Ovary (tissue), 9 donors: ENCODE data around the gene NCR3LG1. TPM values are rescaled to one million over a fixed set of nuclear protein-coding genes. Genes with fewer than 3 reads are reported as not detected.

ENCODE experiments used
- DNase-seq, 5 donors: peaks; one replicate each; pipeline ENCODE4 v3.0.0-alpha.2; 2019 to 2020
- H3K27ac ChIP-seq, 2 donors: fragments of 200-600 bp; one replicate each; pipeline versions ENCODE4 v1.5.1 to v1.8.0; 2019 to 2022
- H3K27me3 ChIP-seq: fragments of 200-600 bp; one replicate; pipeline ENCODE4 v1.8.0; 2022
- H3K36me3 ChIP-seq: fragments of 200-600 bp; sonication (generic); one replicate; pipeline ENCODE4 v1.5.1; 2019
- H3K4me1 ChIP-seq: one replicate; pipeline ENCODE4 v1.8.1; 2013; ENCODE audit warnings: mild to moderate bottlenecking, moderate library complexity; ENCODE audit not compliant: insufficient read depth
- H3K4me3 ChIP-seq: fragments of 200-600 bp; sonication (generic); one replicate; pipeline ENCODE4 v1.5.1; 2017
- H3K9me3 ChIP-seq, 2 donors: fragments of 200-600 bp in 1 of 2; sonication (generic) in 1 of 2; one replicate each; pipeline versions ENCODE4 v1.5.1 to v1.8.1; 2013 to 2019; ENCODE audit warnings: mild to moderate bottlenecking in 1 of 2, moderate library complexity in 1 of 2
- EP300 ChIP-seq: sonication (generic); formaldehyde crosslinking; IDR thresholded peaks from one replicate; pipeline ENCODE4 v1.6.1; 2017; ENCODE audit warnings: antibody characterized with exemption
- POLR2A ChIP-seq: fragments of 450-650 bp; IDR thresholded peaks from one replicate; pipeline ENCODE4 v1.6.1; 2017; ENCODE audit warnings: antibody characterized with exemption, mild to moderate bottlenecking, moderate library complexity
- WGBS, 3 donors: extraction: QIAGEN DNeasy Blood & Tissue Kit in 1 of 3; methylation state at CpG; one replicate each; pipeline versions ENCODE4 v1.1.5 to v1.1.7; 2013 to 2017; 5-methylcytosine and 5-hydroxymethylcytosine counted together
- intact Hi-C, 4 donors: fragments of 100-400 bp; cut with DNase I; formaldehyde crosslinking; loops; one replicate each; pipeline versions ENCODE4 v1.11.0 to v1.15.1; 2022 to 2023
- polyA plus RNA-seq, 2 donors: library from polyadenylated mRNA; stranded (reverse); fragments of 200-250 nt in 1 of 2; fragments of 350-450 nt in 1 of 2; fragmentation: Illumina TruSeq in 1 of 2; extraction: RNeasy Lipid Tissue Mini Kit (QIAGEN cat#74804) in 1 of 2; gene quantifications; one replicate each; pipeline ENCODE4 v1.2.3, GENCODE V29; 2013 to 2014
- total RNA-seq, 7 donors: library from RNA; depleted of rRNA in 2 of 7; stranded (reverse); fragments of >200 nt in 2 of 7; fragmentation: NEBNext Ultra II Directional in 3 of 7; extraction: Animal tissue kit (Norgen Biotek cat#: 25700) in 3 of 7; gene quantifications; one replicate each; pipeline versions ENCODE4 v1.1.0 to v1.2.4, GENCODE V29; 2016 to 2023
- TF ChIP-seq, protein P1 (sequence below), 3 donors: fragments of 450-650 bp in 2 of 3; fragments of 200-600 bp in 1 of 3; IDR thresholded peaks; one replicate each; pipeline versions ENCODE4 v1.5.1 to v1.8.0; 2016 to 2022; ENCODE audit warnings: antibody characterized with exemption in 3 of 3, mild to moderate bottlenecking in 1 of 3
- donor health status: DM: no; HTN: no; CAD: no; lungs with moderate emphysema.
- donor health status: DM: no; HTN: no; CAD: no.
- donor health status: Bipolar disorder and iron deficiency.
- donor health status: DM: yes; HTN: yes; CAD: no.
- donor health status: DM: no; HTN: no; CAD: no.
- donor health status: DM: yes; HTN: yes; CAD: no.

NCR3LG1 gene
- total and polyA plus RNA-seq, 9 donors: 0.75 to 7.7 (median 3.5) TPM

DNA sequence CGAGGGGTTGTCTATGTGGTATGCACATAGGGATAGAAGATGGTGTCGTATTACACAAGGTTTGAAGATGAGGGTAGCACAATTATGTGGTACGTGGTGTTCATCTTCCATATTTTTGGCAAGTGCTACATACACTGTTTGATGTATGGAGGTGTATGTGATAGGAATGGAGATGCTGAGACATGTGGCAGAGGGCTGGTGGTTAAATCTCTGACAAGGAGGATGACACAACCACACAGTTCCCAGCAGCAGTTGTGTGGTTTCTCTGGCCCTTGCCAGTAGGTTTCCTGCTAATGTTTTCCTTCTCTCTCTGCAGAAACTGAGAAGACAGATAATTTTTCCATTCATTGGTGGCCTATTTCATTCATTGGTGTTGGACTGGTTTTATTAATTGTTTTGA, 17.0 kb downstream of the NCR3LG1 start:
- DNase-seq: no peak
- Histone ChIP-seq H3K36me3 (no peaks in the 10 kb centered on the region), H3K27me3 (no peaks in the 10 kb centered on the region), H3K9me3 (peaks cover 3 to 38% of the 10 kb centered on the region in 2 donors), H3K4me1 (no peaks in the 10 kb centered on the region), H3K27ac (no peak overlapping the region), H3K4me3 (no peak overlapping the region)
- intact Hi-C loops: no loop called here
- 87 to 93% (median 92%) methylated on average over 3 of the region's 3 CpGs for WGBS, 3 donors
- TF ChIP-seq EP300 (no peak), POLR2A (no peak)
- TF ChIP-seq, protein P1, sequence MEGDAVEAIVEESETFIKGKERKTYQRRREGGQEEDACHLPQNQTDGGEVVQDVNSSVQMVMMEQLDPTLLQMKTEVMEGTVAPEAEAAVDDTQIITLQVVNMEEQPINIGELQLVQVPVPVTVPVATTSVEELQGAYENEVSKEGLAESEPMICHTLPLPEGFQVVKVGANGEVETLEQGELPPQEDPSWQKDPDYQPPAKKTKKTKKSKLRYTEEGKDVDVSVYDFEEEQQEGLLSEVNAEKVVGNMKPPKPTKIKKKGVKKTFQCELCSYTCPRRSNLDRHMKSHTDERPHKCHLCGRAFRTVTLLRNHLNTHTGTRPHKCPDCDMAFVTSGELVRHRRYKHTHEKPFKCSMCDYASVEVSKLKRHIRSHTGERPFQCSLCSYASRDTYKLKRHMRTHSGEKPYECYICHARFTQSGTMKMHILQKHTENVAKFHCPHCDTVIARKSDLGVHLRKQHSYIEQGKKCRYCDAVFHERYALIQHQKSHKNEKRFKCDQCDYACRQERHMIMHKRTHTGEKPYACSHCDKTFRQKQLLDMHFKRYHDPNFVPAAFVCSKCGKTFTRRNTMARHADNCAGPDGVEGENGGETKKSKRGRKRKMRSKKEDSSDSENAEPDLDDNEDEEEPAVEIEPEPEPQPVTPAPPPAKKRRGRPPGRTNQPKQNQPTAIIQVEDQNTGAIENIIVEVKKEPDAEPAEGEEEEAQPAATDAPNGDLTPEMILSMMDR (IDR thresholded peaks at IDR 0.05): no peak

DNA sequence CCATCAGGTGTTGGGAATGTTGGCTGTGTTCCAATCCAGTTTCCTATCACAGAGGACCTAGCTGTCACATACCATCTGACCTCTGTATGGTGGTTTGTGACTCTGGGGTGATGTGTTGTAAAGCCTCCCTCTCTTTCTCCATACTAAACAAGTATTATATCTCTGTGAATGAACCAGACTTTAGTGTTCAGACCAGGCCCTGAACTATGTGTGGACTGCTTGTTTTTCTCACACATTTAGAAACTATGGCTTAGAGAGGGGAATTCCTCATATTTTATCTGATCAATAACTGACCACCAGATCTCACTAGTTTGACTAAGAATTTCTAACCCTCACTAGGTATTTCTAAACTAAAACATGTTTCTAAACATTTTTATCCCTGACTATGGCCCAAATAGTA, 17.5 kb downstream of the NCR3LG1 start:
- Histone ChIP-seq H3K4me1 (no peaks in the 10 kb centered on the region), H3K9me3 (peaks cover 3 to 38% of the 10 kb centered on the region in 2 donors), H3K27me3 (no peaks in the 10 kb centered on the region), H3K36me3 (no peaks in the 10 kb centered on the region), H3K27ac (no peak overlapping the region), H3K4me3 (no peak overlapping the region)
- TF ChIP-seq, protein P1 (IDR thresholded peaks at IDR 0.05): no peak
- TF ChIP-seq EP300 (no peak), POLR2A (no peak)
- intact Hi-C loops: no loop called here
- no peak for DNase-seq

GRCh38 chr11:17369684-17370243, 18.2 kb downstream of the NCR3LG1 start:
- no peak for DNase-seq
- no peaks in the 10 kb centered on the region for H3K36me3 ChIP-seq
- H3K27ac ChIP-seq: no peak overlapping the region
- H3K4me3 ChIP-seq: no peak overlapping the region
- intact Hi-C loops: no loop called here
- TF ChIP-seq EP300: no peak
- TF ChIP-seq, protein P1 (IDR thresholded peaks at IDR 0.05): no peak
- no peak for TF ChIP-seq POLR2A
- H3K4me1 ChIP-seq: no peaks in the 10 kb centered on the region
- H3K9me3 ChIP-seq: peaks cover 3 to 38% of the 10 kb centered on the region in 2 donors
- H3K27me3 ChIP-seq: no peaks in the 10 kb centered on the region
- 75 to 85% (median 80%) methylated on average over 2 of the region's 2 CpGs for WGBS, 3 donors

GRCh38 chr11:17371614-17372013, 20.0 kb downstream of the NCR3LG1 start:
- H3K4me1 ChIP-seq: no peaks in the 10 kb centered on the region
- DNase-seq: no peak
- no peaks in the 10 kb centered on the region for H3K36me3 ChIP-seq
- no peak overlapping the region for H3K27ac ChIP-seq
- intact Hi-C loops: no loop called here
- H3K4me3 ChIP-seq: no peak overlapping the region
- no peaks in the 10 kb centered on the region for H3K27me3 ChIP-seq
- 49 to 66% (median 53%) methylated on average over 3 of the region's 3 CpGs for WGBS, 3 donors
- peaks cover 3 to 38% of the 10 kb centered on the region in 2 donors for H3K9me3 ChIP-seq
- TF ChIP-seq POLR2A (no peak), EP300 (no peak)
- TF ChIP-seq, protein P1 (IDR thresholded peaks at IDR 0.05): no peak
